Upper lobe of right lung (tissue), 1 donor: Measurements from ENCODE around the gene RFPL4AL1. TPM values are rescaled to one million over a fixed set of nuclear protein-coding genes. Genes with fewer than 3 reads are reported as not detected.

ENCODE experiments used
- ATAC-seq: fragments of 200-7000 bp; cut with Tn5 transposase; one replicate; pipeline ENCODE4 v1.9.1; 2020; ENCODE audit warnings: mild to moderate bottlenecking, moderate library complexity
- DNase-seq: peaks from one replicate; pipeline ENCODE4 v3.0.0-alpha.2; 2020
- H3K27ac ChIP-seq: fragments of 200-600 bp; one replicate; pipeline ENCODE4 v1.8.0; 2022
- H3K27me3 ChIP-seq: fragments of 200-600 bp; one replicate; pipeline ENCODE4 v1.8.0; 2022; ENCODE audit warnings: mild to moderate bottlenecking
- H3K36me3 ChIP-seq: fragments of 200-600 bp; one replicate; pipeline ENCODE4 v1.8.0; 2022
- H3K4me1 ChIP-seq: fragments of 200-600 bp; one replicate; pipeline ENCODE4 v1.8.0; 2022
- H3K4me3 ChIP-seq: fragments of 200-600 bp; one replicate; pipeline ENCODE4 v1.8.0; 2022; ENCODE audit warnings: mild to moderate bottlenecking
- H3K9me3 ChIP-seq: fragments of 200-600 bp; one replicate; pipeline ENCODE4 v1.8.0; 2022
- intact Hi-C: fragments of 100-400 bp; cut with DNase I; formaldehyde crosslinking; loops from one replicate; pipeline ENCODE4 v1.11.0; 2022
- total RNA-seq: library from RNA; stranded (reverse); fragmentation: NEBNext Ultra II Directional; extraction: Animal tissue kit (Norgen Biotek cat#: 25700); gene quantifications from one replicate; pipeline ENCODE4 v1.2.1, GENCODE V29; 2021
- TF ChIP-seq, protein P1 (sequence below): fragments of 200-600 bp; IDR thresholded peaks from one replicate; pipeline ENCODE4 v1.8.0; 2022; ENCODE audit warnings: antibody characterized with exemption
- donor health status: DM: no; HTN: yes; CAD: no; lungs with severe emphysema.

The RFPL4AL1 gene
- total RNA-seq, 1 donor from 2014 or later, result not detected

DNA sequence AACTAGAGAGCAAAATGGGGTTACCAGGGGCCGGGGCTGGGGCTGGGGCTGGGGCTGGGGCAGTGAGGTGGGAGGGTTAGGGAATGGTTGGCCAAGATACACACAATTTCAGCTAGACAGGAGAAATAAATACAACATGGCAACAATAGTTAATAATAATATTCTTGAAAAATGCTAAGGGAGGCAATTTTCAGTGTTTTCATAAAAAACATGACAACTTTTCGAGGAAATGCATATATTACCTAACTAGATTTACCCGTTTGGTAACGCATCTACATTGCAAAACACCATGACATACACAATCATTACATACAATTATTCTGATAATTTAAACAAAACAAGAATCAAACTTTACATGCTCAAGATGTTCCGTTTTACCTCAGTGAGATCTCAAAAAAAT is 12.2 kb downstream of the RFPL4AL1 start:
- ATAC-seq (no peak), DNase-seq (no peak)
- H3K27me3 ChIP-seq, result peaks cover 8% of the 10 kb centered on the region
- no peaks in the 10 kb centered on the region for H3K36me3 ChIP-seq
- H3K4me3 ChIP-seq, result no peak overlapping the region
- H3K27ac ChIP-seq, result no peak overlapping the region
- no peaks in the 10 kb centered on the region for H3K4me1 ChIP-seq
- intact Hi-C loops, result no loop called here
- TF ChIP-seq, protein P1, sequence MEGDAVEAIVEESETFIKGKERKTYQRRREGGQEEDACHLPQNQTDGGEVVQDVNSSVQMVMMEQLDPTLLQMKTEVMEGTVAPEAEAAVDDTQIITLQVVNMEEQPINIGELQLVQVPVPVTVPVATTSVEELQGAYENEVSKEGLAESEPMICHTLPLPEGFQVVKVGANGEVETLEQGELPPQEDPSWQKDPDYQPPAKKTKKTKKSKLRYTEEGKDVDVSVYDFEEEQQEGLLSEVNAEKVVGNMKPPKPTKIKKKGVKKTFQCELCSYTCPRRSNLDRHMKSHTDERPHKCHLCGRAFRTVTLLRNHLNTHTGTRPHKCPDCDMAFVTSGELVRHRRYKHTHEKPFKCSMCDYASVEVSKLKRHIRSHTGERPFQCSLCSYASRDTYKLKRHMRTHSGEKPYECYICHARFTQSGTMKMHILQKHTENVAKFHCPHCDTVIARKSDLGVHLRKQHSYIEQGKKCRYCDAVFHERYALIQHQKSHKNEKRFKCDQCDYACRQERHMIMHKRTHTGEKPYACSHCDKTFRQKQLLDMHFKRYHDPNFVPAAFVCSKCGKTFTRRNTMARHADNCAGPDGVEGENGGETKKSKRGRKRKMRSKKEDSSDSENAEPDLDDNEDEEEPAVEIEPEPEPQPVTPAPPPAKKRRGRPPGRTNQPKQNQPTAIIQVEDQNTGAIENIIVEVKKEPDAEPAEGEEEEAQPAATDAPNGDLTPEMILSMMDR, result no peak
- H3K9me3 ChIP-seq, result no peaks in the 10 kb centered on the region

DNA sequence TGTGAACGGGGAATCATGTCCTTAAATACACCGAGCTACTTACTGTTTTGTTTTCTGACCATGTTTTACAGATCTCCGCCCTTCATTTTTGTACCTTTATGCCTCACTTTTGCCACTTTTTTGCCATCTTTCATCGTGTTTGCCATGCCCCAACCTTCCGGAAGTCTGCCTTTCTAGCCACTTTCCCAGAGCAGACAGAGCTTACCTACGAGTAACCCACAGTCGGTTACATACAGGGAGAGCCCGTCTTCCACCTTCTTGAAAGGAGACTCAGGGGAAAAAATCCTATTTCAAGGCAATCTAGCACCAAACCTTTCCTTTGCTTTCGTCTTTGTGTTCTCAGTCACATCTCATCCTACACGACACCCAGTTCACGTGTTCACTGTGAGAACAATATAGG is 26.1 kb downstream of the RFPL4AL1 start:
- H3K27ac ChIP-seq, result no peak overlapping the region
- TF ChIP-seq, protein P1, result no peak
- ATAC-seq (no peak), DNase-seq (no peak)
- no peak overlapping the region for H3K4me3 ChIP-seq
- intact Hi-C loops, result no loop called here
- H3K27me3 ChIP-seq, result no peaks in the 10 kb centered on the region
- H3K9me3 ChIP-seq, result no peaks in the 10 kb centered on the region
- H3K36me3 ChIP-seq, result no peaks in the 10 kb centered on the region
- H3K4me1 ChIP-seq, result no peaks in the 10 kb centered on the region

GRCh38 chr19:55801416-55801815 is 32.5 kb downstream of the RFPL4AL1 start:
- DNase-seq, result no peak
- H3K4me1 ChIP-seq, result no peaks in the 10 kb centered on the region
- no peak overlapping the region for H3K4me3 ChIP-seq
- no peak overlapping the region for H3K27ac ChIP-seq
- no peaks in the 10 kb centered on the region for H3K36me3 ChIP-seq
- no peak for ATAC-seq
- H3K27me3 ChIP-seq, result no peaks in the 10 kb centered on the region
- intact Hi-C loops, result no loop called here
- TF ChIP-seq, protein P1, result no peak
- no peaks in the 10 kb centered on the region for H3K9me3 ChIP-seq

DNA sequence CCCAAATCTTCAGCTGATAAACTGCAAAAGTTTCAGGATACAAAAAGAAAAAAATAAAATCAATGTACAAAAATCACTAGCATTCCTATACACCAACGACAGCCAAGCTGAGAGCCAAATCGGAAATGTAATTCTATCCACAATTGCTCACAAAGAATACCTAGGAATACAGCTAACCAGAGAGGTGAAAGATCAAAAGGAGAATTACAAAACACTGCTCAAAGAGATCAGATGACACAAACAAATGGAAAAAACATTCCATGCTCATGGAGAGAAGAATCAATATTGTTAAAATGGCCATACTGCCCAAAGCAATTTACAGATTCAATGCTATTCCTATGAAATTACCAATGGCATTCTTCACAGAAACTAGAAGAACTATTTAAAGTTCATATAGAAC is 33.4 kb downstream of the RFPL4AL1 start:
- H3K36me3 ChIP-seq, result no peaks in the 10 kb centered on the region
- no peaks in the 10 kb centered on the region for H3K4me1 ChIP-seq
- ATAC-seq (no peak), DNase-seq (no peak)
- no peak overlapping the region for H3K4me3 ChIP-seq
- TF ChIP-seq, protein P1, result no peak
- intact Hi-C loops, result no loop called here
- no peak overlapping the region for H3K27ac ChIP-seq
- H3K27me3 ChIP-seq, result no peaks in the 10 kb centered on the region
- H3K9me3 ChIP-seq, result no peaks in the 10 kb centered on the region

DNA sequence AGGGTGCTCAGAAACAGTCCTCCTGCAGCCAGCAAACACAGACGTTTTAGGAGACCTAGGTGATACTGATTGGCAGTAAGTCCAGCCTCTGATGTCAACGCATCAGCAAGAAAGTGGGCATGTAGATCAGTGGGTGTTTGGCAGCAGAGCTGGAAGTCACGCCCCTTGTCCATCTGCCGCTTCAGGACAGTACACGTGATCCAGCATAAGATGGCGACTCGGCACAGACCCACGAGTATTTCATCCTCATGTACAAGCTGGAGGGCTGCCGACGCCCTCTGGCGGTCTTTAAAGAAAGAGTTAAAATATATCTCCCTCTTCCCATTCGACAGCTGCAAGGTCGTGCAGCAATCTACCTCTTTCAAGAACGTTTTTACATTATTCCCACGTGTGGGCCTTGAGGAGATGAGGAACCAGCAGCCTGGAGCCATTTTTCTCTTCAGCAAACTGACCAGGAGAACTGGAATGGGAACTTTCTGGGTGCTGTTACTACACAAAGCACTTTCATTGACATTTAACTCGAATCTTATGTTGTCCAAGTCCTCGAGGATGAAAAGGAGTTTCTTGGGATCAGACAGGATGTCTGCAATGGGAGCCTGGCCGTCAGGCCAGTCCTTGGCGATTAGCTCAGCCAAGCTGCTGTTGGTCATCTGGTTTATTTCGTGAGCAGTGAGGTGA is 40.6 kb downstream of the RFPL4AL1 start:
- DNase-seq, result peak; percentile 66
- Histone ChIP-seq H3K4me3 (no peak overlapping the region), H3K27ac (no peak overlapping the region), H3K36me3 (no peaks in the 10 kb centered on the region), H3K27me3 (peaks cover 10% of the 10 kb centered on the region), H3K4me1 (no peaks in the 10 kb centered on the region), H3K9me3 (no peaks in the 10 kb centered on the region)
- ATAC-seq, result peak; percentile 78
- TF ChIP-seq, protein P1, result peak; percentile 39
- intact Hi-C loops, result no loop called here

DNA sequence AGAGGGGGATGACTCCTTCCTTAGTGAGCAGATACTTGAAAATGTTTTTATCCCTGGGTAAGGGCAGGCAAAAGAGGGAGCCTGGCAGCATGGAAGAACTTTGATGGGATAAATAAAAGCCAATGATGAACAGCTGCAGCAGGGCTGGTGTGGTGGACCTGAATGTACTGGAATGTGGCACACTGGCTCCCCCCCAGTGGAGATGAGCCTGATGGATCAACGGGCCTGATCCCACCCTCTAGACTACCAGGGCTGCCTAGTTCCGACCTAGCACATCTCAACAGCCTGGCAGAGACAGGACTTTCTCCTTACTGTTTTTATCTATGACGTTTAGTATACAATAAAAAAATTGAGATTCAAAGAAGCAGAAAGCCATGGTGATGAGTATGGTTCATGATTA is 42.4 kb downstream of the RFPL4AL1 start:
- Histone ChIP-seq H3K36me3 (no peaks in the 10 kb centered on the region), H3K4me1 (no peaks in the 10 kb centered on the region), H3K27ac (no peak overlapping the region), H3K9me3 (no peaks in the 10 kb centered on the region), H3K4me3 (no peak overlapping the region), H3K27me3 (peaks cover 10% of the 10 kb centered on the region)
- ATAC-seq (no peak), DNase-seq (no peak)
- TF ChIP-seq, protein P1, result no peak
- intact Hi-C loops, result no loop called here
